Choroid plexus epithelial cell (primary cell): ENCODE results near the gene TAAR6.
"Not testable (repeated sequence)": the region's sequence is repeated elsewhere in the genome, so short reads cannot be mapped to it uniquely, and the experiment has no call there.

Experiments used
- DNase-seq: peaks from one replicate; pipeline ENCODE4 v3.0.0-alpha.2; 2010; ENCODE audit warnings: low read depth
- H3K4me3 ChIP-seq: 2 replicates; pipeline ENCODE4 v1.5.1; 2011; ENCODE audit warnings: low read depth, mild to moderate bottlenecking, control low read depth, low read length, moderate library complexity
- TF ChIP-seq, protein P1 (sequence below): conservative IDR thresholded peaks from 2 replicates; pipeline ENCODE4 v1.5.1; 2011; ENCODE audit warnings: low read depth, mild to moderate bottlenecking, control low read depth, inconsistent platforms, low read length, moderate library complexity

TAAR6 gene

DNA sequence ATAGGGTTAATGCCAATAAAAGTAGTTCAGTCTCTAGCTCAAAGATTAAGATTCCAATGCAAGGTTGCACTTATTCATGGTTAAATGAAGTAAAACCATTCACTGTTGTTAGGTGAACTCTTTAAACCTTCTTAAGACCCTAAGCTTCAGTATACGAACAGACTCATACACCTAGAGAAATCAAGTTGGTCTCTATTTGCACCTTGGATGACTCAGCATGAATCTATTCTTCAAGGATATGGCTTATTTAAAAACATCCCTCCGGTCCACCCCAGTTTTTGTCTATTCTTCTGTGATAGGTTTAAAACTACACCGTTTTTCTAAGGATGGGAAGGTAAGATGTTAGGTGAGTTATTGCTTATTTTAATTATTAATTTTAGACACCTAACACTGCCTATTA is 33.0 kb upstream of the TAAR6 start:
- TF ChIP-seq, protein P1, sequence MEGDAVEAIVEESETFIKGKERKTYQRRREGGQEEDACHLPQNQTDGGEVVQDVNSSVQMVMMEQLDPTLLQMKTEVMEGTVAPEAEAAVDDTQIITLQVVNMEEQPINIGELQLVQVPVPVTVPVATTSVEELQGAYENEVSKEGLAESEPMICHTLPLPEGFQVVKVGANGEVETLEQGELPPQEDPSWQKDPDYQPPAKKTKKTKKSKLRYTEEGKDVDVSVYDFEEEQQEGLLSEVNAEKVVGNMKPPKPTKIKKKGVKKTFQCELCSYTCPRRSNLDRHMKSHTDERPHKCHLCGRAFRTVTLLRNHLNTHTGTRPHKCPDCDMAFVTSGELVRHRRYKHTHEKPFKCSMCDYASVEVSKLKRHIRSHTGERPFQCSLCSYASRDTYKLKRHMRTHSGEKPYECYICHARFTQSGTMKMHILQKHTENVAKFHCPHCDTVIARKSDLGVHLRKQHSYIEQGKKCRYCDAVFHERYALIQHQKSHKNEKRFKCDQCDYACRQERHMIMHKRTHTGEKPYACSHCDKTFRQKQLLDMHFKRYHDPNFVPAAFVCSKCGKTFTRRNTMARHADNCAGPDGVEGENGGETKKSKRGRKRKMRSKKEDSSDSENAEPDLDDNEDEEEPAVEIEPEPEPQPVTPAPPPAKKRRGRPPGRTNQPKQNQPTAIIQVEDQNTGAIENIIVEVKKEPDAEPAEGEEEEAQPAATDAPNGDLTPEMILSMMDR, result no peak
- no peak for DNase-seq
- H3K4me3 ChIP-seq, result no peak overlapping the region

DNA sequence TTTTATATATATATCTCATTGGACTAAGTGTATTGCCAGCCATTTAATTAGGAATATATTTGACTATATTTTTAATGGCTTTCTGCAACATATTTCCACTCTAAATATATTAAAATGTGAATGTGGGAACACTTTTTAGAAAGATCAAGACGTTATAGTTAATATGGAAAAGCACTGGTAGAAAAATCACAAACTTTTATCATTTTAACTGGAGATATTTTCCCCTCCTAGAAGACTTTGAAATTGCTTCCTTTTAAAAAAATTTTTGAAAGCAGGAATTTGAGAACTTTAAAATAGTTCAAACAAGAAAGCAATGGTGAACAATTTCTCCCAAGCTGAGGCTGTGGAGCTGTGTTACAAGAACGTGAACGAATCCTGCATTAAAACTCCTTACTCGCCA is 32.1 kb upstream of the TAAR6 start, which contains the start of gene TAAR9:
Gene TAAR9 (plus strand): TSS at position 301 of the 400 bp plus-strand sequence. CDS start 13 bp downstream, at position 314.
- no peak within 1 kb of the TSS for H3K4me3 ChIP-seq
- DNase-seq, result no peak
- TF ChIP-seq, protein P1, result no peak

DNA sequence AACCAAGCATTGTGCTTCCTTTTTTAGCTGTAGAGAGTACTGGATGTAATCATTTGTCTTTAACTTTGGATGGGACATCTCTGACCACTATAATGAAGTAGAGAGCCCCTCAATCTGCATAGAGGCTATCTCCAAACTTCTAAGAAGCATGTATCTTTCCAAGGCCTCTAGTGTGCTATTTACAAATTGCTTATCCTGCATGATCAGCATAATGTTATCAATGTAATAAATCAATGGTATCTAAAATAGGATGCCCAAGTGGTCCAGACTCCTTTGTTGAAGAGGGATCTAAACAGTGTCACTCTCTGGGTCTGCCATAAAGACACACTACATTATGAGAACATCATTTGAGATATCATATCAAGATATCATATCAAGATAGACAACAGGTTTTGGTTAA is 25.3 kb upstream of the TAAR6 start:
- TF ChIP-seq, protein P1, result no peak
- no peak overlapping the region for H3K4me3 ChIP-seq
- DNase-seq, result no peak

DNA sequence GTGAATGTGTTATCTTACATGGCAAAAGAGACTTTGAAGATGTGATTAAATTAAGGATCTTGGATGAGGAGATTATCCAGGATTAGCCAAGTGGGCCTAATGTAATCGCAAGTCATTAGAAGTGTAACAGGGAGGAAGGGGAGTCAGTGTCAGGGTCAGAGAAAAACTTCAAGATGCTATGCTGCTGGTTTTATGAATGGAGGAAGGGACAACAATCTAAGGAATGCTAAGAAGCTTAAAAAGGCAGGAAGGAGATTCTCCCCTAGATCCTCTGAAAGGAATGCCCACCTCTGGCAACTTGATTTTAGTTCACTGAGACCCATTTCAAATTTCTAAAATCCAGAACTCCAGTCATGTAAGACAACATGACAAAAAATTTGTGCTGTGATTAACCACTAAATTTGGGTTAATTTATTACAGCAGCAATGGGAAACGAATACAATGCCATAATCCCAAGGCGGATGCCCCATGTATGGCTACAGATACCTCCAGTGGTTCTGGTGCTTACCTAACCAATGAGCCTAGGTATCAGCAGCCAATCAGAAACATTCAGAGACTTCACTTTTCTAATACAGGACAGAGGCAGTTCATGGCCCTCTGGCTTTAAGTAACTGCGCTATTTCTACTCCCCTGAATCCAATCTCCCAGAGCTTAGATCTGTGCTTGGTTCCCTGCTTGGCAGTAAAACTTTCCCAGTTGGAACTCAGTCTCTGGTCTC is 21.2 kb upstream of the TAAR6 start:
- H3K4me3 ChIP-seq, result no peak overlapping the region
- TF ChIP-seq, protein P1, result no peak
- DNase-seq, result no peak

DNA sequence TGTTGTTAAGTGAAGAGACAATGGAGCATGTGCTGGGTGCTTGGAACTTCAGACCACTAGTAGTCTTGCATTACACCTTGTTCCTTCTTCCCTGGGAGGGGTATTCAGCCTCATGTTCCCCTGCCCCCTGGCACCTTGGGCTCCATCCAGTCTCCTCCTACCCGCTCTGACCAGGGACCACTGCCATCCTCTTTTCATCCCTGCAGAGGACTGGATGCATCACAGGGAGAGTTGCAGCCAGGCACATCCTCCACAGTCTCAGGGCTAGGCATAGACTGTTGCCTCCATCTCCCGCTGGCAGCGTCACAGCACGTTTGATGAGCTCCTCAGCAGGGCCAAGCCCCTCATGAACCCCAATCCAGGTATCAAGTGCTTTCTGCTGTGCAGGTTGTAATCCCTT is 18.9 kb upstream of the TAAR6 start:
- H3K4me3 ChIP-seq, result no peak overlapping the region
- no peak for DNase-seq
- TF ChIP-seq, protein P1, result no peak

DNA sequence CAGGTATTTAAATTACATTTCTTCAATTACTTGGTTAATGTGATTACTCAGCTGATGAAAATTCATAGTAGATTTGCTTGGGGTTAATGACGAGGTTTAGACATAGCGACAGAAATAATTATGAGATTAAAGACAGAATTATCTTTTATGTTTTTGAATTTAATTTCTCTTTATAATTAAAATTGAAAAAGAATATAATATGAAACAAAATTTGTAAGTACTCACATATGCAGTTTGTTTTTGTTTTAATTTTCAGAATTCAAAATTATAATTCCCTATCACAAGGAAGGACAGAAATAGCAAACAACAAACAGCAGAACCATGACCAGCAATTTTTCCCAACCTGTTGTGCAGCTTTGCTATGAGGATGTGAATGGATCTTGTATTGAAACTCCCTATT is 17.8 kb upstream of the TAAR6 start, which contains the start of gene TAAR8:
Gene TAAR8 (plus strand): TSS at position 301 of the 400 bp plus-strand sequence. CDS start 21 bp downstream, at position 322.
- TF ChIP-seq, protein P1, result no peak
- H3K4me3 ChIP-seq, result no peak within 1 kb of the TSS
- DNase-seq, result no peak

DNA sequence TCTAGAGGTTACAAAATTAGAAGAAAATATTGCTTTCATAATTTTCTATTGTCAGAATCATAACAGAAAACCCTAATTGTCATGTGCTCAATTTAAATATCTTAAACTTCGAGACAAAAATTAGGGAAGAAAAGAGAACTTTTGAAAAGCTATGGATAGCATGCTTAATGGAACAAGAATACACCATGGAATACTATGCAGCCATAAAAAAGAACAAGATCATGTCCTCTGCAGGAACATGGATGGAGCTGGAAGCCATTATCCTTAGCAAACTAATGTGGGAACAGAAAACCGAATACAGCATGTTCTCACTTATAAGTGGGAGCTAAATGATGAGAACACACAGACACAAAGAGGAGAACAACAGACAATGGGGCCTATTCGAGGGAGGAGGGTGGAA is 10.0 kb upstream of the TAAR6 start:
- DNase-seq, H3K4me3 ChIP-seq: not testable (repeated sequence)
